HT1080 (cell line): Measurements from ENCODE around the gene AHI1. TPM values are rescaled to one million over a fixed set of nuclear protein-coding genes. Genes with fewer than 3 reads are reported as not detected.

ENCODE experiments used
- DNase-seq: peaks from one replicate; pipeline ENCODE4 v3.0.0-alpha.2; 2015; ENCODE audit warnings: low read depth
- polyA plus RNA-seq, 2 experiments: library from polyadenylated mRNA; depleted of rRNA; stranded (reverse); fragments of >200 nt; gene quantifications; 2 replicates each; pipeline ENCODE4 v1.2.3, GENCODE V29; 2015
- total RNA-seq: library from RNA; depleted of rRNA; stranded (reverse); fragments of >200 nt; shearing (Covaris generic); gene quantifications from 2 replicates; pipeline ENCODE4 v1.2.3, GENCODE V29; 2014; rRNA removed

The AHI1 gene
- 6.2 and 7.8 TPM in 2 replicates for total RNA-seq
- polyA plus RNA-seq (2015; cell fraction: cytosol; rRNA removed), result 5.0 and 7.4 TPM in 2 replicates
- polyA plus RNA-seq (2015; cell fraction: nucleus; rRNA removed), result 28.5 and 31.3 TPM in 2 replicates

DNA sequence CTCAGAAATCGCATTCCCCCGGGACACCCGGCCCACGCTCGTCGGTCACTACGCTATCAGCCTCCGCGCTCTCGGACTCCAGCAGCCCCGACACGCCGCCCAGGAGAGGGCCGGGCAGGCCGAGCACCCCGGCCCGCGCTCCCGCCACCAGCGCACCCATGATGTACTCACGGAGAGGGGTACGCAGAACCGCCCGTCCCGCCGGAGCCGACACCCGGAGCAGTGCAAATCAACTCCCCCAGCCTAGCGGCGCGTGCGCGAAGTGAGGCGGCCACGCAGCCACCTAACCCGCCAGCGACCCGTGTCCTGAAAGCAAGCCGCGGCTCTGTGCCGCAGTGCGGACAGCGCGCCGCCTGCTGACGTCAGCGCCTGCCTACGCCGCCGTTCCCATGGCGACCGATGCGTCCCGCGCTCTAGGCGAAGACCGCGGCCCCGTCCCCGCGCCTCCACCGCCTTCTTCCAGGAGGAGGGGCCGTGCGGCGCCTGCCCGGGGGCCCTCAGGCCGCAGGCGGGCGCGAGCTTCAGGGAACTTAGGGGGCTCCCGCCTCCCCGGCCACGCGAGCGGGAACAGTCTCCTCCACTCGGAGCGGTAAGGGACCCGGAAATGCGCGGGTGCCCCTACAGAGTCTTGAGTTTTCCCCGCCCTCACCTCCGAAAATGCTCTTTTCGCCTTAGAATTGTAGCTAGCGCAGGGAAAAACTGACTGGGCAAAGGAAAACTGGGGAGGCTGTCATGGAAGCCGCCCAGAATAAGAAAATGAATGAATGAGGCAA is at the start of gene AHI1:
Gene AHI1 (minus strand): TSS at position 329 of the 773 bp plus-strand sequence. CDS start 5,503 bp downstream, outside the sequence.
- peak; percentile 92 for DNase-seq

DNA sequence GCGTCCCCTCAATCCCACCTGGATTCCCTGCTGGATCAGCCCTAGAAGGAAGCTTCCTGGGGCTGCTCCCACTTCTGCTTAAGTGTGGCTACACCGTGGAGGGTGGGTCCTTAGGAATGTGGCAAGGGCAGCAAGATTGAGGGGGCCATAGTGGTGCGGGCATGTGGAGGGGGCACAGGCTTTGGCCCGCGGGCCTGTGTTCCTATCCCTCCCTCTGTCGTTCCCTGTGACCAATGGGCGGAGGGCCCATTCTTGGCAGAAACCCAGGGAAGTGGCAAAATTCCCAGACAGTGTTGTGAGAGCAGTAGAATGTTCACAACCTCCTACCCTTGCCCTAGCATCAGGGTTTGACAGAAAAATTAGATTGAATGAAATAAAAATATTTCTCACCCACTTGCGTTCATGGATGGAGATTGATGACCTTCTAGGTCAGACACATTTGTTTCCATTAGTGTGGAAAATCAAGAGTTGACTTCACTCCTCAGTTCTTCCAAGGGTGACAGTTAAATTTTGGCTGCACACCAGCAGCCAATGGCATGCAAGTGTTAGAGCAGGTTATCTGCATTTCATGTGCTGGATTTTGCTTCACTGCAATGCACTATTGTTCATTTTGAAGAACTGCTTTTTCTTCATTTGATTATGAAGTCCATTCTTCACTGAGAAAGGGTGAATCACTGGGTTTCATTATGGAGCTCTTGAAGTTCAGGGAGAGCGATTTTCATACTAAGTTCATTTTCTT is 49.3 kb upstream of the AHI1 start:
- DNase-seq, result no peak

DNA sequence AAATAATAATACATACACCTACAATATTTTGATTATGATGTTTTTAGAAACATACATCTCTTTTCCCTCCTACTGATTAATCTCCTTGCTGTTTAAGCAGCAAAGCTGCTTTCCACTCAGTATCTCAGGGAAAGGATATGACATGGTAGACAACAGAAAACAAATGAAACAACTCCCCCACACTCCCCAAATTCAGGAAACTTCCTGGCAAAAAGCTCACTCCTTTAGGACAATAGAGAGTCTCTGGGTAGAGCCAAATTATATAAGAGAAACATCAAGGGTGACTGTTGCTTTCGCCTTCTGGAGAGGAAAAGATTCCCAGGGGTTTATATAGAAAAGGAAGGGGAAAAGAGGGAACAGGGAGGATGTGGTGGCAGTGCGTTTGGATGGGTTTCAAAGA is 48.7 kb upstream of the AHI1 start:
- no peak for DNase-seq

DNA sequence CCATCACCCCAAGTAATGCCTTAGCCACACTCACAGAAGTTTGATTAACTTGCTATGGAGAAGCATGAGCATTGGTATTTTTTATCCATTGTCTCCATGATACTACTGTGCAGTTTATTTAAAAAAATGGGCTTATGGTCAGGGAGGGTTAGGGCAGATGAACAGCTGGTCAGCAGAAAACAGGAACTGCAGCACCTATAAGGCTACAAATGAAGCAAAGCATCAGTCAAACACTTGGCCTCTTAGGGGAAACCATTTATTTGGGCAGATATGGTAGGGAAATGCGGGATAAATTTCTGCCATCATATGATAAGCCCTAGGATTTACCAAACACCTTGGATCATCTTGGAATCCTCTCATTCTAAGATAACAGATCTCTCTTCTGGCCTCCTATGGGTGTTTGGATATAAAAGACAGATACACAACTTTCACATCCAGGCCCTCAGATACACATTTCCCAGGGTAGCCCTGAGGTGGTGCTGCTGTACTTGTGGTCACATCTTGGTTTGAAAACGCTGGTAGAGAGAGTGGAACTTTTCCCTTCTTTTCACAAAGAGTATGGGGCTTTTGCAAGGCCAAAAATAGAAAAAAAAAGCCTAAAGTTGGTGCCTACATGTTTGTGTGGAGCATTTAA is 42.8 kb upstream of the AHI1 start:
- DNase-seq, result peak; percentile 7

DNA sequence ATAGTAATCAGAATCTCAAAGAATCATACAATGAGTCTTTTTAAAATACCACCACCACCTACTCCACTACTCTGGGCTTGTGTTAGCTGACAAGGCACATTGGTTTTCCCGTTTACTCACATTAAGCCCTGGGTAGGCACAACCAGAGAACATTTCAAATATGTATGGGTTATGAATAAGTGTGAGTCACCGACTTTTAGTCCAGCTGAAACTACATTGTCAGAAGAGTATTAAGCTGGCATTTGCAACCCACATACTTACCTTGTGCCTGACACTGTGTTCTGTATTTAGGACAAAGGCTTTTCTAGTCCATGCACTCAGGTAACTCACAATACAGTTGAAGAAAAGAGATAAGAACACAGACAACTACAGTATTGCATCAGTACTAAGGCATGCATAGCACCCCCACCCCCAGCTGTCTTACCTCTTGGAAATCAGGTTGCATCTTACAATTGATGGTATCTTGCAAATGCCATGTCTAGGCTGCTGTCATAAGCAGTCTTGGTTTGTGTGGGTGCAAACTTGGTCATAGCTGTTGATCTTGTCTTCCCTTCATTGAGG is 40.3 kb upstream of the AHI1 start:
- DNase-seq, result peak; percentile 82

DNA sequence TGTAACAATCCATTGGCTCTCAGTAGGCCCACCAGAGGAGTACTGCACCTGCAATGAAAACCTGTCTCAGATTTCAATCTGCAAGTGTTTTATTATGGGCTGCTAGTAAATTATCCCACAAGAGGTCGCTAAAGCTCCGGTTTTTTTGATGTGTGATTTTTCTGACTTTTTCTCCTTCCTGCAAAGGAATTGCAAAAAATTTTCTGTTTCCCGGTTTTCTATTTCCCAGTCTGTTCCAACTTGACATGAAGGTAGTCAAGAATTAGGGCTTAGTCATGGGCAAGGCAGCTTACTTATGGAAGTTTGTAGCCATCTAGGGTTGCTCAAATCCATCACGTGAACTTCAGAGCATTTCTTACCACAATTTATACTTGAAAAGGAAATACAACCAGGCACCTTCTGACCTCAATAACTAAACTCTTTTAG is 38.5 kb upstream of the AHI1 start:
- DNase-seq, result peak; percentile 87

DNA sequence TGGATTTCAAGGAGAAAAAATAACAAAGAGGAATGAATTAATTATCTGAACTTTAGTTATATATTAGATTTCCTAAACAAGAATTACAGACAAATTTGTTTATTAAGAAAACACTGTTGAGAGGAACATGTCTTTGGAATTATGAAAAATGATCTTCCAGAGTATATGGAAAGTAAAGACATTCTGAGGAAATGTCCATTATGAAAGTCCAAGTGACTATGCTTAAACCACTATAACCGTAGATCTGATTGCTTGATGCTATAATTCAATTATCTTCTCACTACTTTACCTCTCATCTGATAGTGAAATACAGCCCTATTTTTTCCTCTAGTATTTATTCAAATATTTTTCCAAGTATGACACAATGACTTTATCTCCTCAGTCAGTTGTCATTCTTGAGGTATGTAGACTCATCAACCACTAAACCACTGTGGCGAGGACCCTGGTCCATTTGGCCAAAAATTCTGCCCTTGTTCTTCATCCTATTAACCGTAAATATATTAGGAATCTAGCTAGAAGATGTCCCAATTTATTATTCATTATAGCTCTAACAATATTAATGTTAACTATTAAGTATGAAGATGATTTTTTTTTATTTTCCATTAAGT is 37.3 kb upstream of the AHI1 start:
- peak; percentile 47 for DNase-seq

DNA sequence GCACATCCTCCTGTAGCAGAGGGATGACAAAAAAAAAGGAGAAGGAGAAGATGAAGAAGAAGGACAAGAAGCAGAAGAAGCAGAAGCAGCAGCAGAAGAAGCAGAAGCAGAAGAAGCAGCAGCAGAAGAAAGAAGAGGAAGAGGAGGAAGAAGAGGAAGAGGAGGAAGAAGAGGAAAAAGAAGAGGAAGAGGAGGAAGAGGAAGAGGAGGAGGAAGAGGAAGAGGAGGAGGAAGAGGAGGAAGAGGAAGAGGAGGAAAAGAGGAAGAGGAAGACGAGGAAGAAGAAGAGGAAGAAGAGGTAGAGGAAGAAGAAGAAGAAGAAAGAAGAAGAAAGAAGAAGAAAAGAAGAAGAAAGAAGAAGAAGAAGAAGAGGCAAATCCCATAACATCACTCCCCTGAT is 35.0 kb upstream of the AHI1 start:
- no peak for DNase-seq

DNA sequence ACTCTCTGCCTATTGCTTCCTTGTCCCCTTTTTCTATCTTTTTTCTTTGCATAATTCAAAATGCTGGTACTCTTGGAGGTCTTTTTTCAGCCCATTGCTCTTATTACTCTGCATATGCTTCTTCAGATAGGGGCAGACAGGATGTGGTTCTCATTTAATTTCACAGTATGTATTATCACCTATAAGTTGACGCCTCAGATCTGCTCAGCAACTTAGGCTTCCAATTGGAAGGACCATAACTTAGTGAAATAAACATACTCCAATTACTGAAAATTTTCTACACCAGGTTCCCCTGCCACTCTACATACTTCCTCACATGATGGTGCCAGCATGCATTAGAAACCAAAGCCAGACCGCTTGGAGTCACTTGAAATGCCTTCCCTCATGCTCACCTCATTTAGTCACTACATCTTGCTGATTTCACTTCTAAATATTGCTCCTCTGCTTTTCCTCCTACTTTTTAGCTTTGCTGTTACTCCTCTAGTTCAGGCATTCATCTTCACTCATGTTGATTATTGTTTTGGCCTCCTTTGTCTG is 34.5 kb upstream of the AHI1 start:
- DNase-seq, result no peak

DNA sequence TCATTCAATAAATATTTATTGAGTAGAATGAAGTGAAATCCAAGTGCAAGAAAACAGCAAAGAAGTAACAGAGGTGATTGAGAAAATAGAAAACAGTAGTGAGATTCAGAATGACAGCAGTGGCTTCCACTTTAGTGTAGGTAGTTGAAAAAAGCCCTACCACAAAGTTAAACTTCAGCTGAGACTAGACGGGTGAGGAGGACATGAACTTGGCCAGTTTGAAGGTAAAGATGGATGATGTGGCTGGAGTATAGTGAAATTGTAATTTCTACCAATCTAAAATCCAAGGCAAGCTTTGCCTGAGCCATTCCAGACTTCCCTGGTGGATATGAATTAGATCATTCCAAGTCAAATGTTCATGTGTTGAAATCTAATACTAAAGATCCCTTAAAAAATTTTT is 32.6 kb upstream of the AHI1 start:
- no peak for DNase-seq

DNA sequence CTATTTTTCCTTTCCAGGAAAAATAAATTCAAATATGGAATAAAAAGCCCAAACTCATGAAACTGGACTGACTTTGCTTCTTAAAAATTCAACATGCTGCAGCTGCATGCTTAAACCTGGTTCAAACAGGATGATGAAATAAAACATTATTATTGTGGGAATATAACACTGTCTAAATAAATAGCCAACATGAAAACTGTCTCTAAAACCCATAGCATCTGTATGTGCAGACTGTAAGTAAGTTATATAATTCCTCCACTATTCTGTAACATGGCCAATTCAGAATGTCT is 30.4 kb upstream of the AHI1 start:
- no peak for DNase-seq

DNA sequence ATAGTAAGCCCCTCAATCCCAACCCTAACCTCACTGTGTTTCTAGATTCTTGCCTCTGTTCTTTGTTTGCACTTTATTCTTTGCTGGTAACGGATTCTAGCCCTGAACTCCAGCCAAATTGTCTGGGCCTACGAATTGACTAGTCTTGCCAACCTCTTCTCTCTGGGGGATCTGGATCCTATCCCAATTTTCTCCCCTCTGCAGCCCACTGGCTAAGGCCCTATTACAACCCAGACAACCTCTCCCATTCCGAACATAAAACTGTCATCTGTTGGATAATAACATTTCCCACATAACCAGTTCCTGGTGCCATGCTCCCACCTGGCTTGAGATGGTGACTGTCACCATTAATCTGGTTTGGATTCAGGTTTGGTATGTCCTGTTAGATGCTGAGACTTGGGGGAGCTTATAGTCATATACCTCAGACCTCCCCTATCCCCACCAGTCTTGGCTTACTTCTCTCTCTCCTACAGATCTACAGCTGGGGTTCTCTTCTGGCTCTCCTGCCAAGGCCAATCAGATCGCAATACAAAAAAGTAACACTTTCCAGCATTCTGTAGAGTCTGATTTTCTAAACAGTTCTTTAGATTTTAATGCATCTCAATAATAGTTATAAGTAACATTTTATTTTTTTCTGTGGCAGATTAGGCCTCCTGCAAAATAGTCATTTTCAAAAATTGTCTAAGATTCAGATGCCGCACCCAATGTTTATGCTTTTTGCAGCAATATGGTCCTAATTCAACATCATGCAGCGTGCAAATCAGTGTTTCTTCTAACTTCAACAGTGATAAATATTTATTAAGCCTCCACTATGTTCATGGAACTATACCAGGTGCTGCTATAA is 29.8 kb upstream of the AHI1 start:
- DNase-seq, result no peak

DNA sequence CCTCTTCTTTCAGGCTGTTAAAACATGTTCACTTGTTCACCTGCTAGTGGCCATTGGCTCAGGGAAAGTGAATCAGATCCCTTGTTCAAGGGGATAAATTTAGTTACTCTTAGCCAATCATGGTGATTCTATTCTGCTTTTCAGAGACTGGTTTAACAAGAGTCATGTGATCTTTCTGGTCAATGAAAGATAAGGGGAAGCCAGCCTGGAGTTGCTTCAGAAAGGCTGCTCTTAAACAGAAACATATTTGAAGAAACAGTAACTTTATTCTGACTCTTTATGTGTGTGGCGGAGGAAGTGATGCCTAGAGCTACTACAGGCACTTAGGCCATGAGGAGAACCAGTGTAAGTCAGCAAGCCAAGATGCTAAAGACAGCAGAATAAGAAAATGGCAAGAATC is 28.1 kb upstream of the AHI1 start:
- DNase-seq, result no peak

DNA sequence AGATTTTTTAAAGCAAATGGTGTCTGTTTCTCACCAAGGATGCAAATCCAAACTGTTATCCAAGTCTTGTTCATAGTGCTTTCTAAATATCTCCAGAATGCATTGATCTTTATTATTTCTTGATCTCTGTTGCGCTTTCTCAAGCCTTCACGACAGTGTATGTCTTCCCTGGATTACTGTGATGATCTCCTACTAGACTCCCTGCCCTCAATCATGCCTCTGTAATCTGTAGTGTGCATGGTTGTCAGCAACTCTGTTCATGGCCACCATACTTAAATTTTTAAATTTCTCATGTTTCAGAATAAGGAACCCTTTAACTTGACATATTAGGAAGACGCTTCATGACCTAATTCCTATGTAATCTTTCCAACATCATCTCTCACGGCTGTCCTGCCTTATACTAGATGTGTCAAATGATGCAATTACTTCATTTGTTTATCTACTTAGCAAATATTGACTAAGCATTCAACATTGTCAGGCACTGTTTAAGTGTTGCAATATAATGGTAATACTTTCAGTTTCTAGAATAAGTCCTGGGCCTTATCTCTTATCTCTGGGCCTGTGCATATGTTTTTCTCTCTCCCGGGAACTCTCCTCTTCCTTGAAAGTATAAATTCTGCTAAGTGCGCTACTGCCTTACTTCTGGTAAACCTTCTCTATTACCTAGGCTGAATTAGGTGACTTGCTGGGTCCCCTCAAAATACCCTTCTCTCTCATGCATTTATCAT is 25.6 kb upstream of the AHI1 start:
- DNase-seq, result no peak

DNA sequence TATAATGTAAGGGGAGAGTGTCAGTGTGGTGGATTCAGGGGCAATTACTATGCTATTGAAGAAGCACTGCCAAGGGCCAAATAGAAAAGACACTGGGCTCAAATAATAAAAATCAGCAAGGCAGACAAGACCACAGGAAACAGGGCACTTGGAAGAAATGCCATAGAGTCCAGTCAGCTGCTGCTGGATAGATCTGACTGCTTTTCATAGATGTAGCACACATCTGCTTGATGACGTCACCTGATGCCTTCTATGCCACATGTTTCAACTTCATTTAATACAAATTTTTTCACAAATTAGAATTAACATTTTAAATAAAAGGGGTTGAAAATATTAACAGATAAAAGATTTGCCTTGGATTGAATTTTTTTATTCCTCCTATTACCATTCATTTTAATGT is 23.9 kb upstream of the AHI1 start:
- no peak for DNase-seq

DNA sequence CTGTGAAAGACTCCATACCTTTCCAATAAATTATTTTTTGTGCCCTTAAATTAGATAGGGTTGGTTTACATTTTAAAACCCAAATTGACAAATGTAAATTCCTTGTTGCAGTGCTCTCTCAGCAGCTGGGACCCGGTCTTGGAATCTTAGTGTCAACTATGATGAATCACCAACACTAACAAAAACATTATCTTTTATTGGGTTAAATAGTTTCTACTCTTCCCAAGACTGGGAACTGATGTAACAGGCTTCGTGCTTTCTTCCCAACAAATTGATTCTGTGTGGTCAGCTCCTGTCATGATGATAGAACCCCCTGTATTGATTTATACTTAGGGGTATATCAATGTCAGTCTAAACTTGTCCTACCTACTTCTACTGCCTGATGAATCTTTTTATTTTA is 23.2 kb upstream of the AHI1 start:
- no peak for DNase-seq

DNA sequence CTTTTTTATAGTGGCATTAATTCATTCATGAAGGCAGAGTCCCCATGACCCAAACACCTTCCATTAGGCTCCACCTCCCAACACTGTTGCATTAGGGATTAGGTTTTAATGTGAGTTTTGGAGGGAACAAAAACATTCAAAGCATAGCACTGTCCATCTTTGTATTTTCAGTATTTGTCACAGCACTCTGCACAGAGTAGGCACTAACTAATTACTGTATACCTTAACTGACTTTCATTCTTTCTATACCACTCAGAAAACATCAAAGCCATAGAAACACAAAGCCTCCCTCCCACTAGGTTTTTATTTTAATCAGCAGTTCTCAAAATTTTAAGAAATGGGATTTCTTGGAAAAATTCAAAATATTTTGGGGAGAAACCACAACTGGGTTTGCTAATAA is 21.8 kb upstream of the AHI1 start:
- no peak for DNase-seq

DNA sequence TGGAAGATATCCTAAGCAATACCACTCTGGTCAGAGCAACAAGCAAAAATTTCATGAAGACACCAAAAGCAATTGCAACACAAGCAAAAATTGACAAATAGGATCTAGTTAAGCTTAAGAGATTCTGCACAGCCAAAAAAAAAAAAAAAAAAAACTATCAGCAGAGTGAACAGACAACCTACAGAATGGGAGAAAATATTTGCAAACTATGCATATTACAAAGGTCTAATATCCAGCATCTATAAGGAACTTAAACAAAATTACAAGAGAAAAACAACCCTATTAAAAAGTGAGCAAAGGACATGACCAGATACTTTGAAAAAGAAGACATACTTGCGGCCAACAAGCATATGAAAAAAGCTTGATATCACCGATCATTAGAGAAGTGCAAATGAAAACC is 20.0 kb upstream of the AHI1 start:
- no peak for DNase-seq

DNA sequence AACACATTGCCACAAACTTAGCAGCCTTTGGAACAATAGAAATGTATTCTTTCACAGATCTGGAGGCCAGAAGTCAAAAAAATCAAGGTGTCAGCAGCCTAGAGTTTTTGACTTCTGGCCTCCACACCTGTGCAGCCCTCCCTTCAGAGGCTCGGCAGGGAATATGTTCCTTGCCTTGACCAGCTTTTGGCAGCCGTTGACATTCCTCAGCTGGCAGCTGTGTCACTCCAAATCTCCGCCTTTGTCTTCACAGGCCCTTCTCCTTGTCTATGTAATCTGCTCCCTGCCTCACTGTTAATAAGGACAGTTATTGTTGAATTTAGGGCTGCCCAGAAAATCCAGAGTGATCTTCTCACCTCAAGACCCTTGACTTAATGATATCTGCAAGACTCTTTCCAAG is 17.2 kb upstream of the AHI1 start:
- DNase-seq, result no peak
